Pancreas (tissue), 10 donors: Measurements from ENCODE around the gene STK24. TPM values are rescaled to one million over a fixed set of nuclear protein-coding genes. Genes with fewer than 3 reads are reported as not detected.

Experiments used
- ATAC-seq, 4 donors: fragments of 200-7000 bp; cut with Tn5 transposase; one replicate each; pipeline versions ENCODE4 v1.8.0 to v1.9.1; 2020; ENCODE audit warnings: mild to moderate bottlenecking in 4 of 4, moderate library complexity in 4 of 4
- DNase-seq, 6 donors: peaks; one replicate each; pipeline ENCODE4 v3.0.0-alpha.2; 2020
- FAIRE-seq: peaks from 2 replicates; lab custom pipeline; 2012; peaks lifted over from hg19 to GRCh38; lab: Jason Lieb, UNC
- H3K27ac ChIP-seq, 4 donors: fragments of 200-600 bp; sonication (generic); 1 replicate in 3 of 4; 2 replicates in 1 of 4; pipeline versions ENCODE4 v1.5.0 to v1.8.0; 2020
- H3K27me3 ChIP-seq, 4 donors: fragments of 200-600 bp; one replicate each; pipeline ENCODE4 v1.8.0; 2021
- H3K36me3 ChIP-seq, 3 donors: fragments of 200-600 bp; sonication (generic) in 1 of 3; one replicate each; pipeline versions ENCODE4 v1.5.0 to v1.8.0; 2020 to 2021
- H3K4me1 ChIP-seq, 3 donors: fragments of 200-600 bp; one replicate each; pipeline ENCODE4 v1.8.0; 2021
- H3K4me3 ChIP-seq, 4 donors: fragments of 200-600 bp; sonication (generic) in 2 of 4; one replicate each; pipeline versions ENCODE4 v1.5.0 to v1.8.0; 2020 to 2021
- H3K9me3 ChIP-seq, 4 donors: fragments of 200-600 bp; one replicate each; pipeline ENCODE4 v1.8.0; 2021
- CTCF ChIP-seq, 4 donors: fragments of 200-600 bp; sonication (generic) in 3 of 4; IDR thresholded peaks; one replicate each; pipeline versions ENCODE4 v1.5.0 to v1.8.0; 2021; ENCODE audit warnings: antibody characterized with exemption in 4 of 4
- WGBS, 2 donors: extraction: QIAGEN DNeasy Blood & Tissue Kit; methylation state at CpG; one replicate each; pipeline ENCODE4 v1.1.7; 2013; 5-methylcytosine and 5-hydroxymethylcytosine counted together
- intact Hi-C, 3 donors: fragments of 100-400 bp; cut with DNase I; formaldehyde crosslinking; loops; one replicate each; pipeline versions ENCODE4 v1.11.1 to v1.14.2; 2022
- polyA plus RNA-seq, 2 donors: library from polyadenylated mRNA; stranded (reverse); fragments of 200-250 nt; gene quantifications; one replicate each; pipeline ENCODE4 v1.2.3, GENCODE V29; 2013
- total RNA-seq, 6 donors: library from RNA; stranded (reverse); fragmentation: NEBNext Ultra II Directional in 4 of 6; extraction: Animal tissue kit (Norgen Biotek cat#: 25700) in 4 of 6; gene quantifications; one replicate each; pipeline versions ENCODE4 v1.2.1 to v1.2.4, GENCODE V29; 2021 to 2023
- donor health status: healthy with polysubstance abuse.
- donor health status: DM: no; HTN: no; CAD: no; lungs with moderate emphysema.
- donor health status: DM: no; HTN: no; CAD: no.
- donor health status: control.
- donor health status: control.
- donor health status: Bipolar disorder and iron deficiency.
- donor health status: DM: yes; HTN: yes; CAD: no.
- donor health status: DM: no; HTN: no; CAD: no.
- donor health status: DM: no; HTN: no; CAD: no.
- donor health status: DM: yes; HTN: yes; CAD: no.

STK24 gene
- total and polyA plus RNA-seq, 8 donors: 15.5 to 55.7 (median 37.4) TPM

DNA sequence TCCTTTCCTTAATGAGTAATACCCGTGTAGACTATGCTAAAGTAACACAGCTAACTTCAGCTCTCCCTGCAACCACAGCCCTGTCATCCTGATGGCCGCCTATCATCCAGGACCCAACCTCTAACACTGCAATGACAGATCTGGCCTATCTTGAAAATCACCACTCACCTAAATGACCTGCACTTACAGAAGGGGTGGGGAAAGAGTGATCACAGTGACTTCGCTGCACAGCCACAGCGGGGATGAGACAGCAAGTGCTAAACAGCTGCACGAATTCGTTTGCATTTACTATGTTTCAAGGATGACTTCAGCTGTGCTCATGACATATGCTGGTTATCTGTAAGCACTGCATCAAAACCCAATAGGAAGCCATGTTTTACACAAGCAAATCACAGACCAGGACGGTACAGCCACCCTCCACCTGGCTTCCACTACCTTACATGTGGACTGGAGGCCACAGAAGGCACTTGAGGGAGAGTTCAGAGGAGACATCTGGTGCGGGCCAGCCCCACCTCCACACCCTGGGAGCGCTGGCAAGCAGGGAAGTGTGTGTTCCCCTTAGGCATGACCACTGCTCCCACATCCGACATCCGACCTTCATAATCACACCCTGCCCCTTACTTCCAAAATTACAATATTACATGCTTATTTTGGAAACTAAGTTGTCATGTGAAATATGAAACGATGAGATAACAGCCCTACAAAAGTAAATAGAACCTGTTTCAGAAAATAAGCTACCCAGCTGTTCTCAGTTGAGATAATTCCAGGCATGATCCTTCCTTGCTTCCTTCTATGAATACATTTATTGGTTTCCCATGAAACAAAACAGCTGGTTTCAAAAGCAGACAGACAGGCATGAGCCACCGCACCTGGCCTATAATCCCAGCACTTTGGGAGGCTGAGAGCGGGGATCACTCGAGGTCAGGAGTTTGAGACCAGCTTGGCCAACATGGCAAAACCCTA is 95.7 kb downstream of the STK24 start:
- no peaks in the 10 kb centered on the region for H3K27me3 ChIP-seq
- DNase-seq (peak in 1 of 6 donors; percentile 40), FAIRE-seq (no peak), ATAC-seq (peak in 1 of 4 donors; percentile 16)
- H3K9me3 ChIP-seq: no peaks in the 10 kb centered on the region
- no peak for TF ChIP-seq CTCF (IDR thresholded peaks at IDR 0.05)
- 52 to 56% methylated on average over 15 of the region's 15 CpGs for WGBS, 2 donors
- no peak overlapping the region for H3K4me3 ChIP-seq
- no peaks in the 10 kb centered on the region for H3K36me3 ChIP-seq
- intact Hi-C loops: loop anchor here in 1 of 3 donors (10.0 kb wide), 1 partner anchor 94 kb away; the partner anchor contains the start of gene STK24
- H3K27ac ChIP-seq: peak overlapping the region; percentile 3 to 59 (median 34)
- peaks cover 33 to 59% (median 52%) of the 10 kb centered on the region in 3 donors for H3K4me1 ChIP-seq

DNA sequence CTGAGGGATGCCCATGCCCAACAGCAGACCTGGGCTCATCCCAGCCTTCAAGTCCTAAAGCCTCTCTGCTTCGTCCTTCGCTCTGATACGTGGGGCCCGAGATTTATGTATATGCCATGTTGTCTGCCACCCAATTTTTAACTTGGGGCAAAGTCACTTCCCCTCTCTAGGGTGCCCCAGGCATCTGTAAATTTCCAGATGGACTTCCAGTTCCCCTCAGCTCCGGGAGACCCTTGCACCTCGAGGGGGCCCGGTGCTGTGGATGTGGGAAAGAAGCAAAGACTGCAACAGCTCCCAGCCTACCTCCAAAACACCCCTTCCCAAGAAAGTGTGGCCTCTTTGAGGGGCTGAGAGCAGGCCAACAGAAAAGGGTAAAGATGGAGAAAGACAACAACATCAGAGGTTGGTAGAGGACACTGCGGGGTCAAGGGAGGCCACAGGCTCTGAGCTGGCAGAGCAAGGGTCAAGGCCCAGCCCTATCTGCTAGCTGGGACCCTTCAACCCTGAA is 97.4 kb downstream of the STK24 start:
- Histone ChIP-seq H3K9me3 (no peaks in the 10 kb centered on the region), H3K27me3 (no peaks in the 10 kb centered on the region), H3K4me3 (no peak overlapping the region), H3K27ac (no peak overlapping the region), H3K36me3 (no peaks in the 10 kb centered on the region), H3K4me1 (peaks cover 25 to 47% (median 46%) of the 10 kb centered on the region in 3 donors)
- 93 to 94% methylated on average over 8 of the region's 8 CpGs for WGBS, 2 donors
- DNase-seq (no peak), ATAC-seq (no peak), FAIRE-seq (no peak)
- TF ChIP-seq CTCF (IDR thresholded peaks at IDR 0.05): no peak
- intact Hi-C loops: loop anchor here in 2 of 3 donors (10.0 kb wide), 1 partner anchor 95 kb away; the partner anchor contains the start of gene STK24 (in 2 of the 2)

DNA sequence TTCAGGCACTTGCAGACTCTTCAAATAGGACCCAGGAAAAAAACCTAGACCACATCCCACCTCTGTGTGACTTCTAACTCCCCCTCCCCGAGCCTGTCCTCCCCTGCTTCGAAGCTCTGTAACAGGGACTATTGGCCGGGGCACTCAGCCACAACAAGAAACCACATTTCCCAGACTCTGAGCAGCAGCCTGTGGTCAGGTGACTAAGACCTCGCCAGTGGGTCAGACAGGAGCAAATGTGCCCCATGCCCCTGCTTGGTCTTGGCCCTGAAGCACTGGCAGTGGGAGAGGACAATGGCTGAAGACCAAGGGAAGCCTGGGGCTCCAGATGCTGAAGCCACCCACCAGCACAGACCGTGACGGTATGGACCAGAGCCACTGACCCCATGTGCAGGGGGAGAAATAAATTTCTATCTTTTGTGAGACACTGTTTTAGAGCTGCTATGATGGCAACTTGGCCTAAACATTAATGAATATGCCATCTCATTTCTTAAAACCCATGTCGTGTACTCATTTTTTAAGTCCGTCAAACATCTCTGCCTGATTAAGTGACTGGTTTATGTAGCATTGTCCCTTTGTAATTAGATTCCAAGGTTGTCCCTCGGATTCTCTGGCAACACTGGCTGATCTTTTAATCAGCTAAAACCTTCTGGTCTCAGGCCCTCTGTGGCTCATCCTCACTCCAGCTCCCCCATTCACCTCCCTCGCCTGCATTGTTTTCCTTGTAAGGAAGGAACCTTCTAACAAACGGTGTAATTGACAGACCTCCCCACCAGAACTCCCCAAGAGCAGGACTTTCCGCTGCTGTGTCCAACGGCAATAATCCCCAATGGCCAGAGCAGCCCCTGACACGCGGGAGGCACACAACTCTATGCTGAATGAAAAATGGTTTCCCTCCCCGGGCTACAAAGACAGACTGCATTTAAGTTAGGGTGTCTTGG is 98.4 kb downstream of the STK24 start:
- no peak for TF ChIP-seq CTCF (IDR thresholded peaks at IDR 0.05)
- Histone ChIP-seq H3K4me1 (peaks cover 27 to 48% (median 45%) of the 10 kb centered on the region in 3 donors), H3K27ac (no peak overlapping the region), H3K4me3 (no peak overlapping the region), H3K27me3 (no peaks in the 10 kb centered on the region), H3K9me3 (no peaks in the 10 kb centered on the region), H3K36me3 (no peaks in the 10 kb centered on the region)
- FAIRE-seq: no peak
- intact Hi-C loops: loop anchor here in 1 of 3 donors (10.0 kb wide), 1 partner anchor 96 kb away; the partner anchor contains the start of gene STK24
- 88 to 90% methylated on average over 16 of the region's 16 CpGs for WGBS, 2 donors
- DNase-seq: no peak
- no peak for ATAC-seq

- peaks cover 0 to 6% (median 0%) of the 10 kb centered on the region in 3 donors for H3K36me3 ChIP-seq
- peaks cover 8 to 32% (median 29%) of the 10 kb centered on the region in 3 donors for H3K4me1 ChIP-seq
- DNase-seq (peak in 5 of 6 donors; percentile 39 to 79 (median 49)), FAIRE-seq (no peak), ATAC-seq (peak; percentile 42 to 80 (median 60))
- H3K4me3 ChIP-seq: no peak overlapping the region
- no peaks in the 10 kb centered on the region for H3K27me3 ChIP-seq
- H3K27ac ChIP-seq: peak overlapping the region; percentile 18 to 67 (median 44)
- 41 to 52% methylated on average over 13 of the region's 13 CpGs for WGBS, 2 donors
- no peak for TF ChIP-seq CTCF (IDR thresholded peaks at IDR 0.05)
- intact Hi-C loops: loop anchor here in 1 of 3 donors (10.0 kb wide), 1 partner anchor 98 kb away; the partner anchor contains the start of gene STK24
- no peaks in the 10 kb centered on the region for H3K9me3 ChIP-seq
Observed at GRCh38 chr13:98476538-98476966, 100.4 kb downstream of the STK24 start.
